PC-3 (cell line): ENCODE data around the gene THY1. TPM values are rescaled to one million over a fixed set of nuclear protein-coding genes. Genes with fewer than 3 reads are reported as not detected.

Experiments
- ATAC-seq: fragments of 200-7000 bp; cut with Tn5 transposase; 2 replicates; pipeline ENCODE4 v1.9.1; 2020; ENCODE audit warnings: mild to moderate bottlenecking, moderate library complexity
- BruUV-seq: library from RNA; stranded (reverse); fragments of 400-500 nt; replicated peaks from 2 replicates; lab custom pipeline; 2021; lab: Mats Ljungman, UMichigan
- CTCF ChIA-PET: fragments of 300-600 bp; sonication (Branson Sonifier 250); formaldehyde crosslinking; loops from one replicate; lab custom pipeline; 2022; ENCODE audit warnings: antibody characterized with exemption; lab: Charles Lee
- POLR2A ChIA-PET: fragments of 300-600 bp; sonication (Branson Sonifier 250); formaldehyde crosslinking; loops from one replicate; lab custom pipeline; 2022; ENCODE audit warnings: antibody characterized with exemption; ENCODE audit not compliant: unreplicated experiment; lab: Charles Lee
- DNase-seq: peaks from one replicate; pipeline ENCODE4 v3.0.0-alpha.2; 2015
- H2AFZ ChIP-seq: fragments of 300-600 bp; sonication (generic); 2 replicates; pipeline ENCODE4 v1.6.0; 2016; ENCODE audit warnings: antibody characterized with exemption, low read length
- H3F3A ChIP-seq: fragments of 300-600 bp; sonication (generic); one replicate; pipeline ENCODE4 v1.6.0; 2017; ENCODE audit warnings: antibody characterized with exemption, low read length, control low read depth, mild to moderate bottlenecking; ENCODE audit not compliant: unreplicated experiment
- H3K27ac ChIP-seq: fragments of 300-600 bp; sonication (generic); 2 replicates; pipeline ENCODE4 v1.5.1; 2016; ENCODE audit warnings: mild to moderate bottlenecking, low read length
- H3K27me3 ChIP-seq: fragments of 300-600 bp; sonication (generic); 2 replicates; pipeline ENCODE4 v1.6.1; 2016; ENCODE audit warnings: low read length, mixed read lengths
- H3K36me3 ChIP-seq: fragments of 300-600 bp; sonication (generic); 2 replicates; pipeline ENCODE4 v1.6.1; 2016; ENCODE audit warnings: low read depth, mixed run types, low read length, mixed read lengths
- H3K4me1 ChIP-seq: fragments of 300-600 bp; sonication (generic); 2 replicates; pipeline ENCODE4 v1.5.1; 2016; ENCODE audit warnings: low read length; ENCODE audit not compliant: insufficient read depth
- H3K4me2 ChIP-seq: fragments of 300-600 bp; sonication (generic); 2 replicates; pipeline ENCODE4 v1.6.0; 2016; ENCODE audit warnings: low read length
- H3K4me3 ChIP-seq: fragments of 300-600 bp; sonication (generic); 2 replicates; pipeline ENCODE4 v1.5.1; 2016; ENCODE audit warnings: mild to moderate bottlenecking, low read length, mixed read lengths
- H3K79me2 ChIP-seq: fragments of 300-600 bp; sonication (generic); 2 replicates; pipeline ENCODE4 v1.6.1; 2017; ENCODE audit warnings: low read length, mixed read lengths
- H3K9ac ChIP-seq: fragments of 300-600 bp; sonication (generic); 2 replicates; pipeline ENCODE4 v1.6.0; 2016; ENCODE audit warnings: mild to moderate bottlenecking, low read length
- H3K9me2 ChIP-seq: fragments of 300-600 bp; sonication (generic); replicated peaks from 2 replicates; pipeline ENCODE4 v1.6.1; 2016; ENCODE audit warnings: mixed run types, low read length, mixed read lengths
- H3K9me3 ChIP-seq: fragments of 300-600 bp; sonication (generic); 2 replicates; pipeline ENCODE4 v1.6.1; 2016; ENCODE audit warnings: low read length, mixed read lengths
- H4K20me1 ChIP-seq: fragments of 300-600 bp; sonication (generic); 2 replicates; pipeline ENCODE4 v1.6.1; 2016; ENCODE audit warnings: low read length, mixed read lengths
- CTCF ChIP-seq: fragments of 300-600 bp; sonication (generic); conservative IDR thresholded peaks from 2 replicates; pipeline ENCODE4 v1.5.1; 2017; ENCODE audit warnings: antibody characterized with exemption, low read depth, mild to moderate bottlenecking, low read length
- EZH2 ChIP-seq: fragments of 300-600 bp; sonication (generic); IDR thresholded peaks from one replicate; pipeline ENCODE4 v1.6.1; 2017; ENCODE audit warnings: antibody characterized with exemption, mild to moderate bottlenecking, low read length; ENCODE audit not compliant: unreplicated experiment
- EZH2phosphoT487 ChIP-seq: fragments of 300-600 bp; sonication (generic); IDR thresholded peaks from 2 replicates; pipeline ENCODE4 v1.6.1; 2018; ENCODE audit warnings: mild to moderate bottlenecking, antibody characterized with exemption, low read length, borderline replicate concordance
- intact Hi-C: fragments of 100-400 bp; cut with micrococcal nuclease; formaldehyde crosslinking; loops from 2 replicates; pipeline ENCODE4 v1.9.0; 2023
- total RNA-seq: library from RNA; depleted of rRNA; stranded (reverse); fragments of >200 nt; gene quantifications from 2 replicates; pipeline ENCODE4 v1.2.3, GENCODE V29; 2014

THY1 gene
- total RNA-seq, 1 experiment from 2014 or later = not detected

- no peak overlapping the region for H3K27ac ChIP-seq
- no peaks in the 10 kb centered on the region for H3K36me3 ChIP-seq
- H3K4me1 ChIP-seq = peaks cover 27% of the 10 kb centered on the region
- H4K20me1 ChIP-seq = no peaks in the 10 kb centered on the region
- POLR2A ChIA-PET = interaction anchor here (0.7 kb wide), 1 partner anchor 38 kb away, joined by 6 read pairs; no protein-coding TSS in a partner anchor
- ATAC-seq (no peak), DNase-seq (no peak)
- H3K79me2 ChIP-seq = no peaks in the 10 kb centered on the region
- no peaks in the 10 kb centered on the region for H3K27me3 ChIP-seq
- CTCF ChIA-PET = interaction anchor here (1.1 kb wide), 1 partner anchor 40 kb away, joined by 4 read pairs; no protein-coding TSS in a partner anchor
- no TSS peak for BruUV-seq
- H3K9me2 ChIP-seq = no peaks in the 10 kb centered on the region
- H3K9ac ChIP-seq = no peak overlapping the region
- H3K9me3 ChIP-seq = no peaks in the 10 kb centered on the region
- TF ChIP-seq CTCF (no peak), EZH2phosphoT487 (no peak), EZH2 (no peak)
- no peaks in the 10 kb centered on the region for H3F3A ChIP-seq
- H2AFZ ChIP-seq = no peak overlapping the region
- no peak overlapping the region for H3K4me3 ChIP-seq
- intact Hi-C loops = no loop called here
- H3K4me2 ChIP-seq = peak overlapping the region; percentile 38
Measured at GRCh38 chr11:119377961-119378667, 44.9 kb downstream of the THY1 start.

- no peaks in the 10 kb centered on the region for H4K20me1 ChIP-seq
- POLR2A ChIA-PET = no interaction called here
- no peaks in the 10 kb centered on the region for H3F3A ChIP-seq
- H3K4me3 ChIP-seq = no peak overlapping the region
- CTCF ChIA-PET = interaction anchor here (1.1 kb wide), 1 partner anchor 39 kb away, joined by 4 read pairs; no protein-coding TSS in a partner anchor
- peaks cover 26% of the 10 kb centered on the region for H3K4me1 ChIP-seq
- no peak overlapping the region for H2AFZ ChIP-seq
- H3K9ac ChIP-seq = no peak overlapping the region
- BruUV-seq = no TSS peak
- TF ChIP-seq CTCF (no peak), EZH2 (no peak), EZH2phosphoT487 (no peak)
- no peaks in the 10 kb centered on the region for H3K79me2 ChIP-seq
- intact Hi-C loops = no loop called here
- H3K27ac ChIP-seq = no peak overlapping the region
- H3K9me2 ChIP-seq = no peaks in the 10 kb centered on the region
- H3K36me3 ChIP-seq = no peaks in the 10 kb centered on the region
- peak overlapping the region; percentile 38 for H3K4me2 ChIP-seq
- no peaks in the 10 kb centered on the region for H3K27me3 ChIP-seq
- DNase-seq = peak; percentile 41
- H3K9me3 ChIP-seq = no peaks in the 10 kb centered on the region
- ATAC-seq = no peak
Measured at GRCh38 chr11:119377112-119377901, 45.7 kb downstream of the THY1 start.
